H1 (cell line): Measurements from ENCODE around the gene EML5. TPM values are rescaled to one million over a fixed set of nuclear protein-coding genes. Genes with fewer than 3 reads are reported as not detected.

Experiments used
- BCL11A ChIP-seq, 2 experiments: IDR thresholded peaks; one replicate each; pipeline ENCODE4 v1.6.1; 2011; ENCODE audit warnings: low read depth in 2 of 2, low read length in 2 of 2, mild to moderate bottlenecking in 2 of 2
- BRCA1 ChIP-seq: IDR thresholded peaks from 2 replicates; pipeline ENCODE4 v1.6.1; 2012; ENCODE audit warnings: low read depth, low read length, improper control_type of control experiment
- CHD7 ChIP-seq: fragments of 300-600 bp; sonication (generic); IDR thresholded peaks from 2 replicates; pipeline ENCODE4 v1.7.1; 2012; ENCODE audit warnings: low read length, moderate library complexity, mild to moderate bottlenecking, inconsistent platforms; ENCODE audit not compliant: insufficient replicate concordance
- HDAC6 ChIP-seq: IDR thresholded peaks from one replicate; pipeline ENCODE4 v1.7.1; 2012; ENCODE audit warnings: low read depth, mild to moderate bottlenecking, inconsistent platforms, low read length, moderate library complexity
- MAX ChIP-seq: IDR thresholded peaks from 2 replicates; pipeline ENCODE4 v1.6.1; 2012; ENCODE audit warnings: inconsistent platforms
- PHF8 ChIP-seq: fragments of 200-600 bp; sonication (generic); conservative IDR thresholded peaks from 2 replicates; pipeline ENCODE4 v1.7.1; 2012; ENCODE audit warnings: low read depth, mild to moderate bottlenecking, inconsistent platforms, low read length, moderate library complexity
- TBP ChIP-seq: IDR thresholded peaks from 2 replicates; pipeline ENCODE4 v1.6.1; 2011; ENCODE audit warnings: low read depth, low read length, improper control_type of control experiment
- USF2 ChIP-seq: IDR thresholded peaks from 2 replicates; pipeline ENCODE4 v1.6.1; 2011; ENCODE audit warnings: low read length, improper control_type of control experiment
- polyA plus RNA-seq, 7 experiments: library from polyadenylated mRNA; depleted of rRNA in 3 of 7; stranded (reverse) in 5 of 7; unstranded in 2 of 7; fragments of >200 nt in 5 of 7; fragments of 200-250 nt in 2 of 7; gene quantifications; 1 replicate in 5 of 7; 2 replicates in 1 of 7; 4 replicates in 1 of 7; pipeline versions ENCODE4 v1.2.1 to v1.2.3, GENCODE V29; 2011 to 2013; ENCODE audit warnings: missing spikeins in 2 of 7, mixed read lengths in 2 of 7
- total RNA-seq: library from RNA; stranded (reverse); fragmentation: NEBNext Ultra II Directional; extraction: Animal tissue kit (Norgen Biotek cat#: 25700); gene quantifications from 2 replicates; pipeline ENCODE4 v1.2.1, GENCODE V29; 2021

The EML5 gene
- total and polyA plus RNA-seq, 2 of the 8 experiments (the other 6 are each of a cell fraction or from before 2014, with no cell fraction given) = 0.39 to 0.88 TPM

GRCh38 chr14:88605594-88605993, 187.2 kb downstream of the EML5 start (continued):
- no peak for TF ChIP-seq BCL11A (IDR thresholded peaks at IDR 0.05; ENCODE audit: low read depth in 2 of 2, low read length in 2 of 2)
- no peak for TF ChIP-seq MAX
- TF ChIP-seq PHF8 = no peak
- TF ChIP-seq BRCA1 = no peak
- TF ChIP-seq USF2 = no peak
- TF ChIP-seq CHD7 = no peak
- no peak for TF ChIP-seq HDAC6
- TF ChIP-seq TBP = no peak
- TF ChIP-seq, all 59 proteins: peak for 0
